ENCODE results near the gene SSUH2. TPM values are rescaled to one million over a fixed set of nuclear protein-coding genes. Genes with fewer than 3 reads are reported as not detected.

The SSUH2 gene
- total RNA-seq, 2 experiments from 2014 or later, result 0.16 TPM; not detected in 1

DNA sequence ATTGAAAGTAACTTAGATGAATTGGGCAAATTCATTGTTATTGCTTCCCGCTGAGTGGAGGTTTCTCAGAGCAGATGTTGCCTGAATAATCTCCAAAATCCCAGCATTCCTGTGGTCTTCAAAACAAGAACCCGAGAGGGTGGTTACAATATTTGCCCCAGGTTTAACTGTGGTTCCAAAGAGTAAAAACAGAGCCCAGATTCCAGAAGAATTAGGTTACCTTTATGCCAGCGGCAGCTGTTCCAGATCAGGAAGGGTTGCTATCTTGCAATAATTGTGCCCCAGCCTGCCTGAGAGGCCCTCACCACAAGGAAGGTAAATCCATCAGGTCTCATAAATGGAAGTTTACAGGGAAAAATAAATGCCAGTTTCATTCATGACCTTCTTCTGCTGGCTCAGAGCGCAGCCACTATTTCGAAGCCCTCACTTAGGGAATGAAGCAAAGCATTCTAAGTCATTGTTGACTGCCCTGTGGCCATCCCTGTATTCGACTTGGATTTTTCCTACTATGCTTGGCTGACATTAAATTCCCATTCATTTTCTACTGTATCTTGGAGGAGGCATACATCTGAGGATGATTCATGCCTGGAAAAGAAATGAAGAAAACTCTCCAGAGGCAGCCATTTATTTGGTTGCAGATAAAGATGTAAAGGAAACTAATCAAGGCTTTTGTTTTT, 54.6 kb downstream of the SSUH2 start:
- H4K20me1 ChIP-seq (ENCODE audit: insufficient read depth, low read length), result no peaks in the 10 kb centered on the region
- TF ChIP-seq, protein P1, sequence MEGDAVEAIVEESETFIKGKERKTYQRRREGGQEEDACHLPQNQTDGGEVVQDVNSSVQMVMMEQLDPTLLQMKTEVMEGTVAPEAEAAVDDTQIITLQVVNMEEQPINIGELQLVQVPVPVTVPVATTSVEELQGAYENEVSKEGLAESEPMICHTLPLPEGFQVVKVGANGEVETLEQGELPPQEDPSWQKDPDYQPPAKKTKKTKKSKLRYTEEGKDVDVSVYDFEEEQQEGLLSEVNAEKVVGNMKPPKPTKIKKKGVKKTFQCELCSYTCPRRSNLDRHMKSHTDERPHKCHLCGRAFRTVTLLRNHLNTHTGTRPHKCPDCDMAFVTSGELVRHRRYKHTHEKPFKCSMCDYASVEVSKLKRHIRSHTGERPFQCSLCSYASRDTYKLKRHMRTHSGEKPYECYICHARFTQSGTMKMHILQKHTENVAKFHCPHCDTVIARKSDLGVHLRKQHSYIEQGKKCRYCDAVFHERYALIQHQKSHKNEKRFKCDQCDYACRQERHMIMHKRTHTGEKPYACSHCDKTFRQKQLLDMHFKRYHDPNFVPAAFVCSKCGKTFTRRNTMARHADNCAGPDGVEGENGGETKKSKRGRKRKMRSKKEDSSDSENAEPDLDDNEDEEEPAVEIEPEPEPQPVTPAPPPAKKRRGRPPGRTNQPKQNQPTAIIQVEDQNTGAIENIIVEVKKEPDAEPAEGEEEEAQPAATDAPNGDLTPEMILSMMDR (conservative IDR thresholded peaks at IDR 0.05; ENCODE audit: low read length), result no peak
- TF ChIP-seq EZH2phosphoT487 (IDR thresholded peaks at IDR 0.05; ENCODE audit: borderline replicate concordance, low read depth, low read length), result no peak
- H3K9me3 ChIP-seq (ENCODE audit: low read length), result no peaks in the 10 kb centered on the region
- no TSS peak for BruUV-seq (replicated peaks)
- no peak overlapping the region for H3K4me3 ChIP-seq (ENCODE audit: low read depth, low read length, poor library complexity, severe bottlenecking)
- no peak overlapping the region for H3K4me2 ChIP-seq (ENCODE audit: low read length)
- DNase-seq (ENCODE audit: low spot score), result no peak
- no peak overlapping the region for H2AFZ ChIP-seq (ENCODE audit: low read length)
- H3K36me3 ChIP-seq (ENCODE audit: insufficient read depth, low read length), result no peaks in the 10 kb centered on the region
- H3K27ac ChIP-seq (ENCODE audit: low read depth, low read length, poor library complexity, severe bottlenecking), result no peak overlapping the region
- ChIA-PET POLR2A (no interaction called here), CTCF (ENCODE audit: unreplicated experiment) (no interaction called here)
- intact Hi-C loops (cut with micrococcal nuclease; ENCODE audit: unreplicated experiment), result no loop called here
- no peaks in the 10 kb centered on the region for H3K79me2 ChIP-seq (ENCODE audit: insufficient read depth, low read depth, low read length)
- H3K9me2 ChIP-seq (ENCODE audit: insufficient read depth, low read length), result no peaks in the 10 kb centered on the region
- H3K4me1 ChIP-seq (ENCODE audit: insufficient read depth, low read length, poor library complexity, severe bottlenecking), result no peaks in the 10 kb centered on the region

DNA sequence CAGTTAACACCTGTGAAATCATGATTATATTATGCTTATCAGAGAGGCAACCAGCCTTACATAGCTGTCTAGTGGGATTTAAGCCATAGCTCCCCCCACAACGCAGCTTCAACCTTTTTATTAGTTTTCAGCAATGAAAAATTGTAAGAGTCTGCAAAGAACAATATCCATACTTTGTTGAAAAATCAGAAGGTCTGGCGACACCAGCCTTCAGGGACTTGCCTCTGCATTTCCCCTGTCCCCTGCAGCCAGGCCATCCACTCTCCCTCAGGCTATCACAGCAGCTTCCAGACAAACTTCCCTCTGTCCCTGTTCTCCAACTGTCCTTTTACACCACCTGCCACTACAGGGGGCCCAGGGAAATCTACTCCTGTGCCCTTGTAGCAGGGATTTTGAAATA, 59.9 kb downstream of the SSUH2 start:
- H3K9me3 ChIP-seq (ENCODE audit: low read length), result no peaks in the 10 kb centered on the region
- ChIA-PET CTCF (ENCODE audit: unreplicated experiment) (no interaction called here), POLR2A (no interaction called here)
- no peak for DNase-seq (ENCODE audit: low spot score)
- H3K4me2 ChIP-seq (ENCODE audit: low read length), result no peak overlapping the region
- H3K9me2 ChIP-seq (ENCODE audit: insufficient read depth, low read length), result no peaks in the 10 kb centered on the region
- H3K4me1 ChIP-seq (ENCODE audit: insufficient read depth, low read length, poor library complexity, severe bottlenecking), result no peaks in the 10 kb centered on the region
- TF ChIP-seq EZH2phosphoT487 (IDR thresholded peaks at IDR 0.05; ENCODE audit: borderline replicate concordance, low read depth, low read length), result no peak
- TF ChIP-seq, protein P1 (conservative IDR thresholded peaks at IDR 0.05; ENCODE audit: low read length), result no peak
- intact Hi-C loops (cut with micrococcal nuclease; ENCODE audit: unreplicated experiment), result no loop called here
- BruUV-seq (replicated peaks), result no TSS peak
- H3K4me3 ChIP-seq (ENCODE audit: low read depth, low read length, poor library complexity, severe bottlenecking), result no peak overlapping the region
- no peak overlapping the region for H2AFZ ChIP-seq (ENCODE audit: low read length)
- no peaks in the 10 kb centered on the region for H3K79me2 ChIP-seq (ENCODE audit: insufficient read depth, low read depth, low read length)
- H4K20me1 ChIP-seq (ENCODE audit: insufficient read depth, low read length), result no peaks in the 10 kb centered on the region
- no peaks in the 10 kb centered on the region for H3K36me3 ChIP-seq (ENCODE audit: insufficient read depth, low read length)
- no peak overlapping the region for H3K27ac ChIP-seq (ENCODE audit: low read depth, low read length, poor library complexity, severe bottlenecking)

DNA sequence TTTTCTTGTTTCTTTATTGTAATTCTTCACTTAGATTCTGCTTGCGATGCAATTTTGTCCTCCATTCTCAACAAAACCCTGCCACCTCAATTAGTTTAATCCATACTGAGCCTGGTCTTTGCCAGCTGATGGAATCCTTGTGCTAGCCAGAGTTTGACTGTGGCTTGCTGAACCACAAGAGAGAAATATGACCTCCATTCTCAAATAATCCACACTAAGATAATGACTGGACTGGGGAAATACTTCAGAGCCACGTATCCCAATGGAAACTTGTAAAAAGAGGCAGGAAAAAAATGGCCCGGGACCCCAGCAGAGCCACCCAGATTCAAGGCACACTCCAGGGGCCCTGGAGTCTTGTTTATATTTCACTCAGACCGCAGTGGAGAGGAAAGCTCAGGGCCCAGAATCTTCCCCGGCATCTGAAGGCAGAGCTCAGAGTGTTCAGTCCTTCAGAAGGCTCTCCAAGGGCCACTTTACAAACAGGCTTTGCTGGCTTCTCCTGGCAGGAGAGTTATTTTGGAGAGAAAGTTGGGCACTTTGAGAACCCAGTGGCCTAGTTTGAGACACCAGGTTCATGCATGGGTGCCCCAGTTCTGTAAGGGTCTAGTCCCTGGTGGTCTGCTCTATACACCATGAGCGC, 62.7 kb downstream of the SSUH2 start:
- TF ChIP-seq EZH2phosphoT487 (IDR thresholded peaks at IDR 0.05; ENCODE audit: borderline replicate concordance, low read depth, low read length), result no peak
- TF ChIP-seq, protein P1 (conservative IDR thresholded peaks at IDR 0.05; ENCODE audit: low read length), result no peak
- no peaks in the 10 kb centered on the region for H3K79me2 ChIP-seq (ENCODE audit: insufficient read depth, low read depth, low read length)
- no peak overlapping the region for H2AFZ ChIP-seq (ENCODE audit: low read length)
- ChIA-PET POLR2A (no interaction called here), CTCF (ENCODE audit: unreplicated experiment) (no interaction called here)
- no peak for DNase-seq (ENCODE audit: low spot score)
- no peak overlapping the region for H3K4me3 ChIP-seq (ENCODE audit: low read depth, low read length, poor library complexity, severe bottlenecking)
- no peaks in the 10 kb centered on the region for H3K9me2 ChIP-seq (ENCODE audit: insufficient read depth, low read length)
- no peak overlapping the region for H3K4me2 ChIP-seq (ENCODE audit: low read length)
- intact Hi-C loops (cut with micrococcal nuclease; ENCODE audit: unreplicated experiment), result no loop called here
- H3K27ac ChIP-seq (ENCODE audit: low read depth, low read length, poor library complexity, severe bottlenecking), result no peak overlapping the region
- no peaks in the 10 kb centered on the region for H3K9me3 ChIP-seq (ENCODE audit: low read length)
- no peaks in the 10 kb centered on the region for H3K4me1 ChIP-seq (ENCODE audit: insufficient read depth, low read length, poor library complexity, severe bottlenecking)
- no peaks in the 10 kb centered on the region for H3K36me3 ChIP-seq (ENCODE audit: insufficient read depth, low read length)
- no peaks in the 10 kb centered on the region for H4K20me1 ChIP-seq (ENCODE audit: insufficient read depth, low read length)
- no TSS peak for BruUV-seq (replicated peaks)

All from OCI-LY7 (cell line).